Measurements from ENCODE around the gene PKP1.

Gene PKP1

DNA sequence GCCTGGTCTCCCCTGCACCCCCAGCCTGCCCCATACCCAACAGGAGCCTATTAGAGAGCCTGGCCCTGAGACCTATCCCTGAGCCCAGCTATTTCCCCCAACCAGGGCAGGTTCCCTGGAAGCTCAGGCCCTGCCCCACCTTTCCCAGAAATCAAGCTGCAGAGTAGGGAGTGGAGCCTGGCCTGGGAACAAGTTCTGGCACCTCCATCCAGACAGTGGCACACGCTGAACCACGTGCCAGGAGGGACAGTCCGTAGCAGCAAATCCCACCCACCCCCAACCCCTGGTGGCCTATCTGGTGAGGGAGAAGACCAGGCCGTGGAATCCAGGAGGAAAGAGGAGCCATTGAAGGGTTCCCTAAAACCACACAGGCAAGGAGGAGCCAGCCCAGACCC lies 71.6 kb downstream of the PKP1 start:
- DNase-seq, result no peak

DNA sequence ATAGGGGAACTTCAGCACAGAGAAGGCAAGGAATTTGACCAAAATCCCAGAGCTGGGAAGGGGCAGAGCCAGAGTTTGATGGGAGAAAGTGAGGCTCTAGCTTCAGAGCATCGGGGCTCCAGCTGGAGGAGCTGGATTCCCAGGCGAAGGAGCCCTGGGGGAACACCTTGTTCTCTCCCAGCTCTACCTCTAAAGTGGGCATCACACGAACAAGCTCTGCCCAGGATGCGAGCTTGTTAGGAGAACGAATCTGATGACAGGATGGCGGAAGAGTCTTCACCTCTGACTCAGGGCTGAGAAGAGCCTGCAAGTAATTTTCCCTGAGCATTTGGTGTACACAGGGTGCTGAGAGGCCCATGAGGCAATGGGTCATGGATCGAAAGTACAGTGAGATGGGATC lies 72.2 kb downstream of the PKP1 start:
- DNase-seq, result no peak

- DNase-seq, result no peak
Observed at GRCh38 chr1:201356236-201356635, 72.9 kb downstream of the PKP1 start.

DNA sequence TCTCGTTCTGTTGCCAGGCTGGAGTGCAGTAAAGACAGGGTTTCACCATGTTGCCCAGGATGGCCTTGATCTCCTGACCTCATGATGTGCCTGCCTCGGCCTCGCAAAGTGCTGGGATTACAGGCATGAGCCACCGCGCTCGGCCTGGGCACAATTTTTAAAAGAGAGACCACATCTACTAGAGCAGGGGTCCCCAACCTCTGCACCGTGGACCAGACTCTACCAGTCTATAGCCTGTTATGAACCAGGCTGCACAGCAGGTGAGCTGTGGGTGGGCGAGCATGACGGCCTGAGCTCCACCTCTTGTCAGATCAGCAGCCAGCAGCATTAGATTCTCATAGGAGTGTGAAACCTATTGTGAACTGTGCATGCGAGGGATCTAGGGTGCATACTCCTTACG lies 73.4 kb downstream of the PKP1 start:
- DNase-seq, result no peak

DNA sequence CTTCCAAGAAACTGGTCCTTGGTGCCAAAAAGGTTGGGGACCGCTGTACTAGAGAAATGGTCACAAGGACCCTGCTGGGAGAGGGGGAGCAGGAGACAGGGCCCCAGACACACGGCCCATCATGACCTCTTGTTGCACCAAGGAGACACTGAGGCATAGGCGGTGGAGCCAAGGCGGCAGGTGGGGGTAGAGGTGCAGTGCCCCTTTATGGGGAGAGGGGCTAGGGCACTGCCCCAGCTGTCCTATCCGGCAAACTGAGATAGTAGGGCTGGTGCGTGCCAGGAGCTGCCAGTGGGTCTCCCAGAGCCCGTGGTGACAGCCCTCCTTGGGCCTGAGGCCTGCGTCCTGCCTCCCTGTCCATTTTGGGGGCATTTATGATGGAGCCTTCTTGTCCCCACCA lies 73.9 kb downstream of the PKP1 start:
- DNase-seq, result no peak

DNA sequence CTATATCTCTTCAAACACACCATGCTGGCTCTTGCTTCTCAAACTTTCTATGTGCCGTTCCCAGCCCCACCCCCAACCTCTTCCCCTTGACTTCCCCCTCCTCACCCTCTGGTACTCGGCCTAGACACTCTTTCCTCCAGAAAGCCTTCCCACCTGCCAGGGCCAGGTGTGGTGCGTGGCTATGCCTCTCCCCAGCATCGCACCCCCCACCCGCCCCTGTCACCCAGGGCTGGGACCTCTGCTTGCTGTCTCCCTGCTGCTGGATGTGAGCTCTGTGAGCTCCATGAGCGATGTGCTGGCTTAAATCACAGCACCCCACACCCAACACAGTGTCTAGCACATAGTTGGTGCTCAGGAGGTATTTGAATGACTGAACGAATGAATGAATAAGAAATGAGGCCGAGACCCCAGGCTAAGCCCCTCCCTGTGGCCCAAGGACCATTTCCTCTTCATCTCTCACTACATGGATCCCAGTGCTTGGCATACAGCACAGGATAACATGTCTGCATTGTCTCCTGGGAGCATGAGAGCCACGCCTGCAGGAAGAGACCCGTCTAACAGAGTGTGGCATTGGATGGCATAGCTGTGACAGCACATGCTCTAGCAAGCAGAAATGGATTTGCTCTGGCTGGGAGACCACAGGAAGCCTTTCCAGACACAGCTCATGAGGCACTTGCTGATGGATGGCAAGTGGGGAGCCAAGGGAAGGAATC lies 74.5 kb downstream of the PKP1 start:
- no peak for DNase-seq

DNA sequence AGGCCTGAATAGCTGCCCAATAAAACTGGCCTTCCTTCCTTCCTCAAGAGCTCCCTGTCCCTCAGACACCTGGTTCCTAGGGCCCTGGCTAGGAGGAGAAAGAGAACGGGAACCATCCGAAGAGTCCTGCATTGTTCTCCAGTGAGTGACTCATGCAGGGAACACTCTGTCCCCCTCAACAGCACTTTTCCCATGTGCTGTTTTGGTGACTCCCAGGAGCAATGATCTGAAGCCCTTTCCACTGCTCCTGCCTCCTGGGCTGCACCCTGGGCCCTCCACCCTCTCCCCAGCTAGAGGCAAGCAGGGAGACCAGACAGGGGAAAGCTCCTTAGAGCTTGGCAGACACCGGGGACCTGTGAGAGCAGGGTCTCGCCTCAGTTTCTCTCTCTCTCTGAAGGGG lies 75.3 kb downstream of the PKP1 start:
- DNase-seq, result no peak

- DNase-seq, result no peak
Observed at GRCh38 chr1:201359031-201359872, 75.9 kb downstream of the PKP1 start.

- DNase-seq, result no peak
Observed at GRCh38 chr1:201359873-201360210, 76.5 kb downstream of the PKP1 start.

- DNase-seq, result no peak
Observed at GRCh38 chr1:201360486-201360885, 77.2 kb downstream of the PKP1 start.

GRCh38 chr1:201360901-201361651 lies 77.8 kb downstream of the PKP1 start:
- no peak for DNase-seq

- DNase-seq, result no peak
Observed at GRCh38 chr1:201361652-201362504, 78.6 kb downstream of the PKP1 start.

DNA sequence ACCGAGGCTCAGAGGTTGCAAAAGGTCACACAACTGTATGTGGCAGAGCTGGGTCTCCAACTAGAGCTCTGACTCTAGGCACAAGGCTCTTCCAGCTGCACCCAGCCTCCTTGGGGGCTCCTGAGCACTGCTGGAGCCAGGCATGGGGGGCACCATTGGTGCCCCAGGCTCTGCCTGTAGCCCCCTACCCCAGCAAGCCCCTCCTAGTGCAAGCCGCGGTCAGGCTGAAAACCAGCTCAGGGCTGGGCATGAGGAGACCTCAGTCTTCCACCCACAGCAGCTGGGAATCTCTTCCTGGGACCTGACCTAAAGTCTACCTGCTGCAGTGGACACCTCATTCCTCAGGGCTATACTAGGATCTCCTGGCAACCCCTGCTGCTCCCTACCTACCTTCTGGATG lies 79.6 kb downstream of the PKP1 start:
- DNase-seq, result no peak

DNA sequence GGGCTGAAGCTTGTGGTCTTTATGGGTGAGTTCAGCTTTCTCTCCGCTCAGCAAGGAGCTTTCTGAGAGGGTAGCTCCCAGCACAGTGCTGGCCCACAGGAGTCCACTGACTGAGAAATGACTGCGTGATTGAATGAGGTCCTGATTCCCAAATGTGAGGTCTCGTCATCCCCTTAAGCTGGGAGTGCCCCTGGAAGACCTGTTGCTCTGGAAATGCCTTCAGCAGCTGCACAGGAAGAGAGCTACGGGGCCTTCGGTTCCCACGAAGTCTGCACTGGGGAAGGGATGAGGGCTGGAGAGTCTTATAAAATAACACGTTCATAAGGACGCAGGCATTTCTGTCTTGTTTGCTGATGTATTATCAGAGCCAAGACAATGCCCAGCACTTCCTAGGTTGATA lies 80.2 kb downstream of the PKP1 start:
- DNase-seq, result no peak

- DNase-seq, result no peak
Observed at GRCh38 chr1:201364808-201365105, 81.5 kb downstream of the PKP1 start.

GRCh38 chr1:201365251-201365650 lies 81.9 kb downstream of the PKP1 start:
- DNase-seq, result no peak

DNA sequence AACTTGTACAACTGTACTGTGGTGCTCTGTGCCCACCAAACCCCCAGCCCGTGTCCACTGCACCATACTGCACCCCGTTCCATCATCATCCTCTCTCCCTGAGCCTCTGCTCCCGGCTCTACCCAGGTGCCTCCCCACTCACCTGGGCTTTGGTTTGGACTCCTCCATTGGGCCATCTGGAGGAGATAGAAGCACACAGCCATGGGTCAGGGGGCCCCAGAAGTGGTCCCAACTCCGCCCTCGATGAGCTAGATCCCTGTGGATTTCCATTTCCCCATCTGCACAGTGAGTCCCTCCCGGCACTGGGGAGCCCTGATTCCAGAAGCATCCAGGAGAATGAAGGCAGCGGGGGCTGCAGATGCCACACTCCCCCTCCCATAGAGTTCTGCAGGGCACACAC lies 83.4 kb downstream of the PKP1 start:
- no peak for DNase-seq

DNA sequence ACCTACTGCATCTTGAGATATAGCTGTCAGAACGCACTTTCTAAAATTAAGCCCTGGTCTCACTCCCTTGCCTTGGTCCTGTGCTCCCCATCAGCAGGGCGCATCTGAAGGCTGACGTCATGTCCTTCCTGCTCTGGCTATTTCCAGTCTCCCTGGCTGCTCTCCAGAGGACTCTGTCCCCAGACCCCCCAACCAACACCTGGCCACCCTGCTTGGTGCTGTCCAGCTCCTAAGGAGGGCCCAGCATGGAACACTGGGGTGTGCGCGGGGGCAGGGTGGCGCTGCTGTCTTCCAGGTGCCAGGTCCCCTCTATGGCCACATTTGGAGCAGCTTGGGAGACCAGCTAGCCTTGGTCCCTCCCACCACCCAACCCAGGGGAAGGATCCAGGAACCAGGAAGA lies 85.9 kb downstream of the PKP1 start:
- DNase-seq, result no peak

DNA sequence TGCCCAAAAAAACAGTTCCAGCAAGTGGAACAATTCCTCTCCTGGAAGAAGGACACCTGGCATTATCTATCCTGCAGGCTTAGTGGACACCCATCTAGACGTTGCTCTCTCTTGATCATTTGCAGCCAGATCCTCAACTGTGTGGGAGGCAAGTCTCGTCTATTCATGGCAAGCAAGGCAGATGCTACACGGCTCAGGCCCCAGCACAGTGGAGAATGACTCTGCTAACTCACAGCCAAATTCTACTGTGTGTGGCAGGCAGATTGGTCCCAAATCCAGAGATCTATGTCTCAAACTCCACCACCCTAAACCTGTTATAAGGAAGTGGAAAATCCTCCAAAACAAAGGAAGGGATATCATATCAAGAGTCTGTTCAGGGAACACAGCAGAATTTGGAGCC lies 87.2 kb downstream of the PKP1 start:
- DNase-seq, result no peak

- DNase-seq, result no peak
Observed at GRCh38 chr1:201371276-201371675, 88.0 kb downstream of the PKP1 start.

GRCh38 chr1:201371792-201372191 lies 88.5 kb downstream of the PKP1 start:
- no peak for DNase-seq

DNA sequence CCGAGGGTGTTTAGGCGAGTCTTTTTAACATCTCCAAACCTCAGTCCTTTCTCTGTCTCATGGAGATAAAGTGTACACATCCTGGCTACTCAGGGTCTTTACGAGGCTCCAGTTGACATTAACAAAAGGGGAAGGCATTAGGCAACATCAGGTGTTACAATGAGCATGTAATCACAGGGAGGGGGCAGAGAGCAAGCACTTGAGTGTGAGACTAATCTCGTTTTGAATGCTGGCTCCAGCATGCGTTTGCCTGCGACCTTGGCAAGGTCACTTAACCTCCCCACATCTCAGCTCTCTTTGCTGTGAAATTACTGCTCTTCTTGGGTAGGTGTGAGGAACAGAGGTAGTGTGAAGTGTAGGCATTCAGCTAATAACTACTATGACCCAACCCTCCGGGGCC lies 91.1 kb downstream of the PKP1 start:
- no peak for DNase-seq

GRCh38 chr1:201375169-201375568 lies 91.9 kb downstream of the PKP1 start:
- no peak for DNase-seq

All from effector CD8-positive, alpha-beta T cell (primary cell).